GM21576 (cell line): ENCODE results near the gene TCN1.

Experiments used
- ATAC-seq: cut with Tn5 transposase; IDR thresholded peaks from one replicate; pipeline ENCODE4 v1.9.1; 2021; ENCODE audit warnings: mild to moderate bottlenecking, moderate library complexity; ENCODE audit not compliant: unreplicated experiment

Gene TCN1

DNA sequence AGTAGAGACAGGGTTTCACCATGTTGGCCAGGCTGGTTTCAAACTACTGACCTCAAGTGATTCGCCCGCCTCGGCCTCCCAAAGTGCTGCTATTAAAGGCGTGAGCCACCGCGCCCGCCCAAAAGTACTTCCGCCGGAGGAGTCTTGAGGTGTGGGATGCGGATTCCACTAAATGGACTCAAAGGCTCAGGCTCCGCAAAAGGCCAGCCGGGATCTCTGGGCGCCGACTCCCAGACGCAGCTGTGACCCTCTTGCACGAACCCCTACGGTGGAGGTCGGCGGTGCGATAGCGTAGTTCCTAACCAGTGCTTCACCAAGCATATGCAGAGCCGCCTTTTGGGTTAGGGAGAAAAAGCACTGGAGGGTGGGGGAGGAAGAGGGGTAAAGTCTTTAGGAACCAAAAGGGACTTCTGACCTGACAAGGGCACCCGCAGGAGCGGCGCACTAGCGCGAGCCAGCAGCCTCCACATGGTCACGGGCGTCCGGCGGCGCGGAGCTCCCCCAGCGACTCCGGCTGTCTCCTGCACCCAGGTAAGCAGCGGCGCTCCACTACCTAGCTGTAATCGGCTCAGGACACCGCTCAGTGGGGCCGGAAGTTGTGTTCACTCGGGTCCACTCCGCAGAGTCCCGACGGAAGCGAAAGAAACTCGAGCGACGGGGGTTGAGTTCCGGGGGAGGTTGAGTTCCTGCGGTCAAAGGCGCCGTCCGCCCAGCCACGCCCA lies 55.9 kb downstream of the TCN1 start, which contains the start of gene MRPL16:
Gene MRPL16 (minus strand): TSS at position 590 of the 722 bp plus-strand sequence. CDS start 120 bp downstream, at position 470.
- ATAC-seq = peak; percentile 97

- ATAC-seq = no peak
These were observed 59.2 kb downstream of the TCN1 start for GRCh38 chr11:59807047-59807610.

DNA sequence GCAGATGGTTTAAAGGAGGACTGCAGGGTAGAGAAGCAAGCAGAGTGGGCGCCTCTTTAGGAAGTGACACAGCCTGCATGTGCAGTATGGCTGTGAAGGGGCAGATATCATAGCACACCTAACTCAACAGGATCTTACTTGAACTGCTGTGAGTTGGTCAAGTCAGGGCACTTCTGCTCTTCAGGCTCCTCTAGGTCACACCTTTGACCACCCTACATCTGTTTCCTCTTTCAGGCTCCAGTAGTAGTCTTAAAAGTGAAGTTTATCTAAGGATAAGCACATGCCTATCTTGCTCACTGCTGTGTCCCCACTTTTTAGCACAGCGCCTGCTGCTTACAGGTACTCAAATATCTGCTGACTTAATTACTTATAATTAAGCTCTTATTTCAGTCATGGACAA lies 62.2 kb downstream of the TCN1 start:
- no peak for ATAC-seq
